B cell (primary cell): Measurements from ENCODE around the gene KRTAP20-4. TPM values are rescaled to one million over a fixed set of nuclear protein-coding genes. Genes with fewer than 3 reads are reported as not detected.

ENCODE experiments used
- ATAC-seq: fragments of 200-7000 bp; cut with Tn5 transposase; one replicate; pipeline ENCODE4 v1.10.0; 2021; ENCODE audit warnings: low read depth, mild to moderate bottlenecking, moderate number of reproducible peaks, moderate library complexity
- CTCF ChIA-PET: fragments of 350-600 bp; sonication (Branson Sonifier 250); formaldehyde crosslinking; loops from one replicate; lab custom pipeline; 2021; ENCODE audit warnings: antibody characterized with exemption, inconsistent platforms; lab: Charles Lee
- POLR2A ChIA-PET: fragments of 350-600 bp; sonication (Branson Sonifier 250); formaldehyde crosslinking; loops from one replicate; lab custom pipeline; 2021; ENCODE audit warnings: antibody characterized with exemption; lab: Charles Lee
- DNase-seq: peaks from one replicate; pipeline ENCODE4 v3.0.0; 2013
- H2AFZ ChIP-seq: 2 replicates; pipeline ENCODE4 v1.6.1; 2012; ENCODE audit warnings: mild to moderate bottlenecking, low read depth, low read length; ENCODE audit not compliant: insufficient read depth, poor library complexity, severe bottlenecking
- H3K27ac ChIP-seq, 2 donors: 1 replicate in 1 of 2; 2 replicates in 1 of 2; pipeline ENCODE4 v1.5.1; 2012 to 2013; ENCODE audit warnings: low read length in 2 of 2, mild to moderate bottlenecking in 2 of 2, moderate library complexity in 1 of 2
- H3K27me3 ChIP-seq, 4 experiments: fragments of 200-600 bp in 1 of 4; sonication (generic) in 1 of 4; replicated peaks in 1 of 4; 1 replicate in 2 of 4; 2 replicates in 2 of 4; pipeline versions ENCODE4 v1.6.1 to v1.7.0; 2013 to 2016; ENCODE audit warnings: low read length in 3 of 4, mild to moderate bottlenecking in 2 of 4, mixed read lengths in 1 of 4, moderate library complexity in 1 of 4; ENCODE audit not compliant: insufficient read depth in 4 of 4, control insufficient read depth in 3 of 4; ENCODE audit errors: control extremely low read depth in 1 of 4
- H3K36me3 ChIP-seq, 2 experiments: replicated peaks in 1 of 2; 1 replicate in 1 of 2; 2 replicates in 1 of 2; pipeline versions ENCODE4 v1.6.1 to v1.7.1; 2013; ENCODE audit warnings: low read length in 1 of 2; ENCODE audit not compliant: insufficient read depth in 2 of 2, control insufficient read depth in 1 of 2; ENCODE audit errors: control extremely low read depth in 1 of 2, extremely low read depth in 1 of 2
- H3K4me1 ChIP-seq, 2 donors: fragments of 200-600 bp in 1 of 2; sonication (generic) in 1 of 2; 1 replicate in 1 of 2; 2 replicates in 1 of 2; pipeline versions ENCODE4 v1.5.1 to v1.6.1; 2013 to 2017; ENCODE audit warnings: low read length in 2 of 2; ENCODE audit not compliant: control insufficient read depth in 2 of 2, insufficient read depth in 2 of 2
- H3K4me2 ChIP-seq: replicated peaks from 2 replicates; pipeline ENCODE3; 2012; ENCODE audit warnings: mild to moderate bottlenecking, low read depth, low read length; ENCODE audit not compliant: poor library complexity, severe bottlenecking
- H3K4me3 ChIP-seq, 5 experiments: fragments of 200-600 bp in 1 of 5; sonication (generic) in 1 of 5; 1 replicate in 3 of 5; 2 replicates in 2 of 5; pipeline versions ENCODE4 v1.5.1 to v1.7.0; 2011 to 2016; ENCODE audit warnings: low read length in 4 of 5, mild to moderate bottlenecking in 4 of 5, low read depth in 2 of 5, control low read depth in 1 of 5, moderate library complexity in 1 of 5; ENCODE audit not compliant: insufficient read depth in 1 of 5; ENCODE audit errors: control extremely low read depth in 1 of 5, extremely low read depth in 1 of 5
- H3K79me2 ChIP-seq: fragments of 200-600 bp; sonication (generic); one replicate; pipeline ENCODE4 v1.6.0; 2016; ENCODE audit warnings: low read length; ENCODE audit not compliant: control insufficient read depth, insufficient read depth
- H3K9ac ChIP-seq: fragments of 200-600 bp; sonication (generic); 2 replicates; pipeline ENCODE4 v1.6.1; 2017; ENCODE audit warnings: mild to moderate bottlenecking, low read length, moderate library complexity
- H3K9me3 ChIP-seq, 3 donors: one replicate each; pipeline versions ENCODE4 v1.6.1 to v1.7.1; 2013; ENCODE audit warnings: low read length in 2 of 3; ENCODE audit not compliant: control insufficient read depth in 2 of 3, insufficient read depth in 1 of 3; ENCODE audit errors: control extremely low read depth in 1 of 3
- H4K20me1 ChIP-seq: 2 replicates; pipeline ENCODE4 v1.6.0; 2012; ENCODE audit warnings: mild to moderate bottlenecking, low read length; ENCODE audit not compliant: insufficient read depth, control insufficient read depth, poor library complexity, severe bottlenecking
- H3K27ac Mint-ChIP-seq: one replicate; pipeline ENCODE4 v1.8.0; 2021; ENCODE audit warnings: mixed read lengths
- H3K27me3 Mint-ChIP-seq: one replicate; pipeline ENCODE4 v1.8.0; 2021; ENCODE audit warnings: mixed read lengths
- H3K4me1 Mint-ChIP-seq: one replicate; pipeline ENCODE4 v1.8.0; 2021; ENCODE audit warnings: mixed read lengths
- H3K4me3 Mint-ChIP-seq: one replicate; pipeline ENCODE4 v1.8.0; 2021; ENCODE audit warnings: mixed read lengths
- H3K9me3 Mint-ChIP-seq: one replicate; pipeline ENCODE4 v1.8.0; 2022; ENCODE audit warnings: mixed read lengths; ENCODE audit not compliant: insufficient read depth
- EZH2 ChIP-seq: IDR thresholded peaks from 2 replicates; pipeline ENCODE4 v1.6.1; 2012; ENCODE audit warnings: borderline replicate concordance, low read depth, mild to moderate bottlenecking, moderate library complexity, low read length; ENCODE audit not compliant: insufficient read depth, poor library complexity, severe bottlenecking
- WGBS: methylation state at CpG from one replicate; pipeline ENCODE4 v1.1.5; 2013; ENCODE audit warnings: missing lambda C conversion rate; ENCODE audit not compliant: insufficient coverage; 5-methylcytosine and 5-hydroxymethylcytosine counted together
- intact Hi-C: fragments of 100-400 bp; cut with micrococcal nuclease; formaldehyde crosslinking; loops from one replicate; pipeline ENCODE4 v1.10.0; 2022
- polyA plus RNA-seq: library from polyadenylated mRNA; depleted of rRNA; stranded (reverse); fragments of >200 nt; gene quantifications from 2 replicates; pipeline ENCODE4 v1.2.3, GENCODE V29; 2012
- total RNA-seq, 2 donors: library from RNA; stranded (reverse); fragments of 120-200 nt in 1 of 2; gene quantifications; 1 replicate in 1 of 2; 2 replicates in 1 of 2; pipeline versions ENCODE4 v1.2.3 to v1.2.4, GENCODE V29; 2013 to 2022

Gene KRTAP20-4
- total and polyA plus RNA-seq, 2 donors (not counting 1 experiment from before 2014, with no cell fraction given): not detected

- no peaks in the 10 kb centered on the region for H3K4me1 ChIP-seq
- no peak overlapping the region for H3K4me2 ChIP-seq
- ChIA-PET CTCF (no interaction called here), POLR2A (no interaction called here)
- Mint-ChIP-seq H3K4me3 (no peak overlapping the region), H3K27ac (no peak overlapping the region), H3K4me1 (no peaks in the 10 kb centered on the region), H3K27me3 (no peaks in the 10 kb centered on the region), H3K9me3 (no peaks in the 10 kb centered on the region)
- DNase-seq (no peak), ATAC-seq (no peak)
- H4K20me1 ChIP-seq: no peaks in the 10 kb centered on the region
- H3K27ac ChIP-seq: no peak overlapping the region
- H3K4me3 ChIP-seq: no peak overlapping the region
- H3K9me3 ChIP-seq: peaks cover 0 to 11% (median 2%) of the 10 kb centered on the region in 3 donors
- H3K9ac ChIP-seq: no peak overlapping the region
- TF ChIP-seq EZH2: no peak
- H3K27me3 ChIP-seq: no peaks in the 10 kb centered on the region
- H2AFZ ChIP-seq: no peak overlapping the region
- H3K36me3 ChIP-seq: no peaks in the 10 kb centered on the region
- H3K79me2 ChIP-seq: no peaks in the 10 kb centered on the region
- intact Hi-C loops: no loop called here
Measured at GRCh38 chr21:30620080-30620479, 347 bp upstream of the KRTAP20-4 start.

- H3K27me3 Mint-ChIP-seq: no peaks in the 10 kb centered on the region
- H3K79me2 ChIP-seq: no peaks in the 10 kb centered on the region
- POLR2A ChIA-PET: no interaction called here
- no peak for DNase-seq
- no peak overlapping the region for H2AFZ ChIP-seq
- CTCF ChIA-PET: no interaction called here
- H3K9me3 ChIP-seq: peaks cover 0 to 16% (median 2%) of the 10 kb centered on the region in 3 donors
- H3K4me2 ChIP-seq: no peak overlapping the region
- H3K4me3 ChIP-seq: no peak overlapping the region
- H3K36me3 ChIP-seq: no peaks in the 10 kb centered on the region
- H3K9me3 Mint-ChIP-seq: no peaks in the 10 kb centered on the region
- TF ChIP-seq EZH2: no peak
- no peak overlapping the region for H3K27ac ChIP-seq
- intact Hi-C loops: no loop called here
- H3K4me1 ChIP-seq: no peaks in the 10 kb centered on the region
- WGBS: 91% methylated on average over 3 of the region's 3 CpGs
- no peak for ATAC-seq
- no peak overlapping the region for H3K4me3 Mint-ChIP-seq
- H3K27me3 ChIP-seq: no peaks in the 10 kb centered on the region
- no peak overlapping the region for H3K9ac ChIP-seq
- no peaks in the 10 kb centered on the region for H4K20me1 ChIP-seq
- no peaks in the 10 kb centered on the region for H3K4me1 Mint-ChIP-seq
- no peak overlapping the region for H3K27ac Mint-ChIP-seq
Measured at GRCh38 chr21:30623362-30623761, 2.9 kb downstream of the KRTAP20-4 start.
